ENCODE results near the gene ATP6V0B. TPM values are rescaled to one million over a fixed set of nuclear protein-coding genes. Genes with fewer than 3 reads are reported as not detected.

ATP6V0B gene
- total RNA-seq, 1 donor from 2014 or later = 129 TPM

DNA sequence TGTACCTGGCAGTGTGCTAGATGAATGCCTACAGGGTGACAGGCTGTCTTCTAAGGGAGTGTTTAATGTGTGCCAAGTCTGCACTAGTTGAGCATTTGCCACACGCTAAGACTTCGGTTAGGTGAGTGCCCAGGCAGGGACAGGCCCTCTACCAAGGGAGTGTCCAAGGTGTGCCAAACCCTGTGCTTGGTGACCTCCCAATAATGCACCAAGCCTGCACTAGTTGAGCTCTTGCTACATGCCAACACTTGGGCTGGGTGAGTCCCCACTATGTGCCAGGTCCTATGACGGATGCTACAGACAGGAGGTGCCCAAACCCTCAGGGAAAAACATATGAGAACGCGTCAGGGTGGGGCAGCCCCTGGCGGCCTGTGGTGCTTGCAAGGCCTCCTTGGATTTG is 45.7 kb downstream of the ATP6V0B start:
- Mint-ChIP-seq H3K36me3 (ENCODE audit: low read depth) (no peaks in the 10 kb centered on the region), H3K4me1 (peaks cover 26% of the 10 kb centered on the region), H3K27me3 (ENCODE audit: low read depth) (no peaks in the 10 kb centered on the region), H3K4me3 (no peak overlapping the region), H3K27ac (ENCODE audit: unreplicated experiment) (no peak overlapping the region), H3K9me3 (no peaks in the 10 kb centered on the region)
- no peak for DNase-seq (ENCODE audit: low read depth, low spot score)
- TF ChIP-seq CTCF (conservative IDR thresholded peaks at IDR 0.05) = no peak

- H3K27me3 Mint-ChIP-seq (ENCODE audit: low read depth) = no peaks in the 10 kb centered on the region
- TF ChIP-seq CTCF (conservative IDR thresholded peaks at IDR 0.05) = no peak
- no peaks in the 10 kb centered on the region for H3K36me3 Mint-ChIP-seq (ENCODE audit: low read depth)
- no peak overlapping the region for H3K4me3 Mint-ChIP-seq
- H3K9me3 Mint-ChIP-seq = no peaks in the 10 kb centered on the region
- DNase-seq (ENCODE audit: low read depth, low spot score) = no peak
- peaks cover 20% of the 10 kb centered on the region for H3K4me1 Mint-ChIP-seq
- no peak overlapping the region for H3K27ac Mint-ChIP-seq (ENCODE audit: unreplicated experiment)
Measured at GRCh38 chr1:44021156-44021555, 46.4 kb downstream of the ATP6V0B start.

DNA sequence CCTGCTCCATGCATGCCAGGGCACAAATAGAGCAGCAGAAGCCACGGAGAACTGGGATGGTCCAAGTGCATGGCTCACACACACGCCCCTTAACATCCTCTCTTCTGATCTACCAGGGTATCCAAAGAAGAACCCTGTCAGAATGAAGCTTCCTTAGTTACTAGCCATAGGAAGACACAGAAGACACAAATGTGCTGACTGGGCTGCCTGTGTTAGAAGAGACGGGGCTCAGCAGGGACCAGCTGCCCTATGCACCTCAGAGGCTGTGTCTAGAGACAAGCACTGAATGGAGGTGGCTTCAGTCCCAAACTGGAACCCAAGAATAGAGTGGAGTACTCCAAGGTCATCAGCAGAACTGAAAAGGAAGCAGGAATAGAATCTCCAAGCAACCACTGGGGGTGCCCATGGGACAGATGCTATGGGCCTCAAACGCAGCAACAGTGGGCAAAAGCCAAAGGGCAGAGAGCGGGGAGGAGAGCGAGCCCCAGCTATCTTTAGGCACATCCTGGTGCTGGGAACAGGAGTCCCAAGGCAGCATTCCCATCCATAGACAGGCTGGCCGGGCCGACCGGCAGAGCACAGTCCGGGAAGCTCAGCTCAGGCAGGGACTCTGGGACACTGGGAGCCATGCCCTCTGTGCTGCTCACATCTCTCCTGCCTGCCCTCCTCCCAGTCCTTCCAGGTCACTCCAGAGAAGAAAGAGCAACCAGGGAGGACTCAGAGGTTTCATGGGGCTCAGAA is 47.0 kb downstream of the ATP6V0B start:
- TF ChIP-seq CTCF (conservative IDR thresholded peaks at IDR 0.05) = no peak
- Mint-ChIP-seq H3K4me3 (no peak overlapping the region), H3K9me3 (no peaks in the 10 kb centered on the region), H3K4me1 (peaks cover 14% of the 10 kb centered on the region), H3K27ac (ENCODE audit: unreplicated experiment) (peak overlapping the region; percentile 76), H3K27me3 (ENCODE audit: low read depth) (no peaks in the 10 kb centered on the region), H3K36me3 (ENCODE audit: low read depth) (no peaks in the 10 kb centered on the region)
- no peak for DNase-seq (ENCODE audit: low read depth, low spot score)

GRCh38 chr1:44024031-44024902 is 49.5 kb downstream of the ATP6V0B start:
- no peaks in the 10 kb centered on the region for H3K27me3 Mint-ChIP-seq (ENCODE audit: low read depth)
- no peaks in the 10 kb centered on the region for H3K36me3 Mint-ChIP-seq (ENCODE audit: low read depth)
- DNase-seq (ENCODE audit: low read depth, low spot score) = no peak
- H3K9me3 Mint-ChIP-seq = no peaks in the 10 kb centered on the region
- peaks cover 25% of the 10 kb centered on the region for H3K4me1 Mint-ChIP-seq
- no peak overlapping the region for H3K4me3 Mint-ChIP-seq
- H3K27ac Mint-ChIP-seq (ENCODE audit: unreplicated experiment) = peak overlapping the region; percentile 85
- no peak for TF ChIP-seq CTCF (conservative IDR thresholded peaks at IDR 0.05)

- Mint-ChIP-seq H3K27ac (ENCODE audit: unreplicated experiment) (peak overlapping the region; percentile 85), H3K4me1 (peaks cover 28% of the 10 kb centered on the region), H3K27me3 (ENCODE audit: low read depth) (no peaks in the 10 kb centered on the region), H3K36me3 (ENCODE audit: low read depth) (no peaks in the 10 kb centered on the region), H3K4me3 (peak overlapping the region; percentile 42), H3K9me3 (no peaks in the 10 kb centered on the region)
- no peak for TF ChIP-seq CTCF (conservative IDR thresholded peaks at IDR 0.05)
- DNase-seq (ENCODE audit: low read depth, low spot score) = no peak
Measured at GRCh38 chr1:44024903-44025525, 50.3 kb downstream of the ATP6V0B start.

Measured in neural crest cell (in vitro differentiated cells).